Measurements from ENCODE around the gene SERPINB6.
"Not testable (repeated sequence)": the region's sequence is repeated elsewhere in the genome, so short reads cannot be mapped to it uniquely, and the experiment has no call there.

The SERPINB6 gene

DNA sequence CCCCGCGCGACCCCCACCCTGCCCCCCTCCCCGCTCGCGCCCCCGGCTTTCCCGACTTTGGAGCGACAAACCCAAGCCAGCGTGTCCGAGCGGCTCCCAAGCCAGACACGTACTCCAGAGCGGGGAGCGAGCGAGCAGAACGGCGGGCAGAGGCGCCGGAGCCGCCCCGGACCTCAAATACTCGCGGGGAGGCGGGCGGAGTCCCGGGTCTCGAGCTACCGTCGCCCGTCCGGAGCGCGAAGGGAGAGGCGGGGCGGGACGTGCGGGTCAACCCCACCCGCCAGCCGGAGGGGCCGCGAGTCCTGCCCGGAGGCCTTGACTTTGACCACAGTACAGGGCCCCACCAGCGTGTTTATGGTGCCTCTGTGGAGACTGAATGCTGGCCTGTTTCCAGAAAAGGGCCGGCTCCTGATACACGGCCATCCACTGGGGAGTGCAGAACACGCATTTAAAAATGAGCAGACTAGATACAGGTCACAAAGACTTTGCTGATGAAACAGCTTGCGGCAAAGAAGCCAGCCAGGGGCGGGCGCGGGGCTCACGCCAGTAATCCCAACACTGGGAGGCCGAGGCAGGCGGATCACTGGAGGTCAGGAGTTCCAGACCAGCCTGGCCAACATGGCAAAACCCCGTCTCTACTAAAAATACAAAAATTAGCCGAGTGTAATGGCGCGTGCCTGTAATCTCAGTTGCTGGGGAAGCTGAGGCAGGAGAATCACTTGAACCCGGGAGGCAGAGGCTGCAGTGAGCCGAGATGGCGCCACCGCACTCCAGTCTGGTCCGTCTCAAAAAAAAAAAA, at the start of gene SERPINB6:
Gene SERPINB6, minus strand, starts transcription at position 148 of the 799 bp plus-strand sequence. CDS start 12,235 bp downstream, outside the sequence.
- no peak for DNase-seq

DNA sequence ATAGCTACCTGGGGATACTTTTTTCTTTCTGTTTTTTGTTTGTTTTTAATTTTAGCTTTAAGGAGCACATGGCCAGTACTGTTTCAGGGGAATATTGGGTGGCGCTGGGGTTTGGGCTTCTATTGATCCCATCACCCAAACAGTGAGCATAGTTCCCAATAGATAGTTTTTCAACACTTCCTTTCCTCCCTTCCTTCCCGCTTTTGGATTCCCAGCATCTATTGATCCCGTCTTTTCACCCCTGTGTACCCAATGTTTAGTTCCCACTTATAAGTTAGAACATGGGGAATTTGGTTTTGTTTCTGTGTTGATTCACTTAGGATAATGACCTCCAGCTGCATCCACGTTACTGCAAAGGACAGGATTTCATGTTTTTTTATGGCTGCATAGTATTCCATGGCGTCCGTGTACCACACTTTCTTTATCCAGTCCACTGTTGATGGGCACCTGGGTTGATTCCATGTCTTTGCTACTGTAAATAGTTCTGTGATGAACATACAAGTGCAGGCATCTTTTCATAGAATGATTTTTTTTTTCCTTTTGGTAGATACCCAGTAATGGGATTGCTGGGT, 48.5 kb upstream of the SERPINB6 start:
- DNase-seq = no peak

DNA sequence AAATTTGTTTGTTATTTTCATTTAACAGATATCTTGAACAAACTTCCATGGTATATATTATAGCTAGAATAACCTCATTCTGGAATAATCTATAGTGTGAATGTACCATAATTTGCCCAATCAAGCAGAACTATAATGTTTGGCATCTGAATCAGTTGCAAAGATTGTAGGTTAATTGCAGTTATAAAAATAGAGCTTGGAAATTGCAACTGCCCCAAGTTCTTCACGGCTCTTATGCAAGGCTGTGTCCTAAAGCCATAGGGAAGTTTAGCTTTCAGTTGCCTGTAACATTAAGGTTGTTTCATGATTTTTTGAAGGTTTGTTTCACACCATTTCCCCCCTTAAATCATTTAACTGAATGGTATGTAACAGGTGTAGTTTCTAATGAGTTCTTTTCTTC, 47.7 kb upstream of the SERPINB6 start:
- no peak for DNase-seq

DNA sequence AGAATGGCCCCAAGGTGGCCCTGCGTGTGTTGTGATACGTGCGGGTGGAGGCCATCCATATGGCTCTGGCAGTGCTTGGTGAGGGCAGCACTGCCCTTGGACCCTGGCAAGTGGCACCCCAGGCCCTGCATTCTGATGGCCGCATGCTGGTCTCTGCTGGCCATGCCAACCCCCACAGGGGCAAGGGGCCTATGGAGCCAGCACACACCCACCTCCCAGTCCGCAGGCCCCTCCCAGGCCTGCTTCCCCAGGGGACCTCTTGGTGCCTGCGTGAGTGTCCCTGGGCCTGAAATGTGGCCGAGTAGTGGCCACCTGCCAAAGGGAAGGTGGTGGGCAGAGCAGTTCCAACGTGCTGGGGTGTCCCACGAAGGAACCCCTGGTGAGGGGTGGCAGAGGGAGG, 45.9 kb upstream of the SERPINB6 start:
- DNase-seq = no peak

DNA sequence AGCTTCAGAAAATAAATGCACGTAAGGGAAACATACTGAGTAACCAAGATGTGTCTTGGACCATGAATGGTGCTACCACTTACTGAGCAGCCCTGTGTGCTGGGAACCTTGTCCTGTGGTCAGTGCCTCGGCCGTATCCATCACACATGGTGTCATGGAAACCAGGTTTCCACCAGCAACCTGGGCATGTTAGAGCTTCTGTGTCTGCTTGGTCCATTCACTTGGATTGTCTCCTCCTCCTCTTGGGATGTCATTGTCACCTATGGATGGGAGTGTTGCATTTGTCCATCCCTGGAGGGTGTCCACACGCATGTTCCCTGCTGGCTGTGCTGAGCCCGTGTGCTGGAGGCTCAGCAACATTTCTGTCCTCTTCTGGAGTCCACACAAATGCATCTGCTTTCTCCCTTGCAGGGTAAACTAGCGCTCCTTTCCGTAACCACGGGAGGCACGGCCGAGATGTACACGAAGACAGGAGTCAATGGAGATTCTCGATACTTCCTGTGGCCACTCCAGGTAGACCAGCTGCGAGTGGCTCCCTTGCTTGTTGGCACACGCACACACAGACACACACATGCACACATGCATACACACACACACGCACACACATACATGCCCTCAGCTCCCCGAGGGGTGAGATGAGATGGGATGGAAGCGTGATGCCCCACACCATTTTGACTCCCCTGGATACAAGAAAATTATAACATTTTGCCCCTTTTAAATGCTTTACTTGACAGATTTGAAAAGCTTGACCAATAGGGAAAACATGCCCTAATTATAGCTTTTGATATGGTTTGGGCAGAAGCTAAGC, 45.3 kb upstream of the SERPINB6 start:
- DNase-seq = no peak

DNA sequence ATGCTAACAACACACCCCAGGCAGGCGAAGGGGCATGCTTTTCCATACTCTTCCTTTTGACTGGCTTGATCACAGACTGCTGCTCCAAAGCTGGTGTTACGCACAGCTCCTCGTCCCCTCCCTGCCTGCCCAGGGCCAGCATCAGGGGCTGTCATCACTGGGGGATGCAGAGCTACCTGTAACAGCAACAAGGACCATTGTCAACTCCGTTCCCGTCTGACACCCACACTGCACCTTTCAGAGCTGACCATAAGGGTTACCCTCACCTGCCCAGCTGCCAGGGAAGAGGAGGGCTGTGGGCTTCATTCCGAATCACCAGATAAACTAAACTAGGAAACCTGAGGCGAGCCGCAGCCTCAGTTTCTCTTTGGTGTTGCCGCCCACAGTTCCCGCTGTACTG, 43.8 kb upstream of the SERPINB6 start:
- no peak for DNase-seq

DNA sequence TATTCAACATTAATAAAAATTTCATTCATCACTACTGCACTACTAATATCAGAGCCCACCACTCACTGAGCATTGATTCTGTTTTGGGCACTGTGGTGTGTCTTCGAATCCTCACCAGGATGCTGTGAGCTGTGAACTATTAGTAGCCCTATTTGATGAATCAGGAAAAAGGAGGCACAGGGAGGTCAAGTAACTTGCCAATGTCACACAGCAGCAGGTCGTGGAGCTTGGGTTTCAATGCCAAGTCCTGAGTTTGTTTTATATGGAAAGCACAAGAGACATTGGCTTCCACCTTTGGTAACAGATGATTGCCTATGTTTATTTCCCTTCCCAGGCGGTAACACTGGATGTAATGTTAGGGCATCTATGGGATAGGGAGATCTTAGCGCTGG, 43.3 kb upstream of the SERPINB6 start:
- no peak for DNase-seq

DNA sequence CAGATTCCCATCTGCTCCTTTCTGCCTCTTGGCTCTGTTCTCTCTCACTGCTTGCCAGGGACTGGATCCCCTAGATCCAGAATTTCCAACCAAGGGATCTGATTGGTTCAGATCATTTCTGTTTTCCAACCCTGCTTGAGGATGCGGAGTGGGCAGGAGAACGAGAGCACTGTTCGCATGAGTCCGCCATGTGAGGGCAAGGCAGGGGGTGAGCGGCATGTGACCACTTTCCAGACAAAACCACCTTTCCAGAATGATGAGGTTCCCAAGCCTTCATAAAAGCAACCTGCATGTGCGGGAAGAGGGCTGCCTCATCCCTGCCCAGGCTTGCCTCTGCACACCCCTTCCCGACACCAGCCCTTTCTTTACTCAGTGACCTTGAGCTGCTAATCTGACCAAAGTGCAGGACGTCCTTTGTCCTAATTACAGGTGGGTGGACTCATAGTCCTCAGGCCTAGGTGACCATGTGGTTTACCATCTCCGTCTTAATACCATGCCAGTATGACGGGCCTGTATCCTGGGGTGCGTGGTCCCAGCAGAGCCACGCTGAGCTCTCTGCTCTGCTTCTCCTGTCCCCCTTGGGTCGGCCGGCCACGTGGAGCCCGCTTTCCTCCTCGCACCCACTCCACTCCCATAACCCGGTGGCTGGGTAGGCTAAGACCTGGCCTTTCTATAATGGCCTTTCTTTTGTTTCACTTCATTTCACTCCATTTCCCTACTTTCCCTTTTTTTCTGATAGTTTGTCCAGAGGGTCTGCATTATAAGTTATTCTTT, 42.7 kb upstream of the SERPINB6 start:
- DNase-seq = no peak

DNA sequence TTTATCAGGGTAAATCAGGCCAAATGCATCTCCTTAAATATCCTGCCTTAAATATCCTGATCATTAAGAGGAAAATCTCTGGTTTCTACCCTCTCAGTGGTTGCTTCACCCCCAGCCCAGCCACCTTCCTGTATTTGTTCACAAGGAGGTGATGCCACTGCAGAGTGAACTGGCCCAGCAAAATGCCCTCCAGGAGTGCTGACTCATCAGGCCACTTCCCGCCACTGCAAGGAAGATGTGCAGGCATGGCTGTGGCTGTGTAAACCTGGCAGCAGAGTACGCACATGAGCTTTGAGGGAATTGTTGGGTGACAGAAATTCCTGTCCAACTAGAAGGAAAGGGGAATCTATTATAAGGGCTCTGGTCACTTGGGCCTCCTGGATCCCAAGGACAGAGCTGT, 42.1 kb upstream of the SERPINB6 start:
- no peak for DNase-seq

DNA sequence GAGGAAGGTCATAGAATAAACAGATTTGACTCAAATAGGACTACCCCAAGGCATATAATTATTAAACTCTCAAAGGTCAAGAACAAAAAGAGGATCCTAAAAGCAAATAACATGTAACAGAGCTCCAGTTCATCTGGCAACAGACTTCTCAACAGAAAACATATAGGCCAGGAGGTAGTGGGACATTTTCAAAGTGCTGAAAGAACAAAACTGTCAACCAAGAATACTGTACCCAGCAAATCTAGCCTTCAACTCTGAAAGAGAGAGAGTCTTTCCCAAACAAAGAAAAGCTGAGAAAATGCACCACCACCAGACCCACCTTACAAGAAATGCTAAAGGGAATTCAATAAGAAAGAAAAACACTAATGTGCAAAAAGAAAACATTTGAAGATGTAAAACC, 40.2 kb upstream of the SERPINB6 start:
- no peak for DNase-seq

DNA sequence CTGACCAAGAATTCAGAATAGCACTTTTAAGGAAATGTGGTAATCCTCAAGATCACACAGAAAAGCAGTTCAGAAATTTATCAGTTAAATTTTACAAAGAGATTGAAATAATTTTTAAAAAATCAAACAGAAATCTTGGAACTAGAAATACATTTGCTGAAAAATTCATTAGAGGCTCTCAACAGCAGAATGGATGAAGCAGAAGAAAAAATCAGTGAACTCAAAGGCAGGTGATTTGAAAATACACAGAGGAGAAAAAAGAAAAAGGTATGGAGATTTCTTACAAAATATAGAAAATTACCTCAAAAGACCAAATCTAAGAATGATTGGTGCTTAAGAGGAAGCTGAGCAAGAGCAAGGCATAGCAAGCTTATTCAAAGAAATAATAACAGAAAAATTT, 39.8 kb upstream of the SERPINB6 start:
- DNase-seq = no peak

DNA sequence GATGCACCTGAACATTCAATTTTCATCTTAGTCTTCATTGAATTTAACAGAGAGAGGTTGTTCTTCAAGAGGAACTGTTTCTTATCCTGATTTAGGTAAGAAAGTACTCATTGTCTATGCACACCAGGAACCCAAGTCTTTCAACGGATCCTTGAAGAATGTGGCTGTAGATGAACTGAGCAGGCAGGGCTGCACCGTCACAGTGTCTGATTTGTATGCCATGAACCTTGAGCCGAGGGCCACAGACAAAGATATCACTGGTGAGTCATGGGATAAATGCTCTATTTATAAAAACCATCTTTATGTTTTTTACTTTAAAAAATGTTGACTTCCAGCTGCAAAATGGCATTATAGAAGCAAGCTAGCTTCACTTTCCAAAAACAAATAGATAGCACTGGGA, 38.6 kb upstream of the SERPINB6 start:
- DNase-seq = no peak

DNA sequence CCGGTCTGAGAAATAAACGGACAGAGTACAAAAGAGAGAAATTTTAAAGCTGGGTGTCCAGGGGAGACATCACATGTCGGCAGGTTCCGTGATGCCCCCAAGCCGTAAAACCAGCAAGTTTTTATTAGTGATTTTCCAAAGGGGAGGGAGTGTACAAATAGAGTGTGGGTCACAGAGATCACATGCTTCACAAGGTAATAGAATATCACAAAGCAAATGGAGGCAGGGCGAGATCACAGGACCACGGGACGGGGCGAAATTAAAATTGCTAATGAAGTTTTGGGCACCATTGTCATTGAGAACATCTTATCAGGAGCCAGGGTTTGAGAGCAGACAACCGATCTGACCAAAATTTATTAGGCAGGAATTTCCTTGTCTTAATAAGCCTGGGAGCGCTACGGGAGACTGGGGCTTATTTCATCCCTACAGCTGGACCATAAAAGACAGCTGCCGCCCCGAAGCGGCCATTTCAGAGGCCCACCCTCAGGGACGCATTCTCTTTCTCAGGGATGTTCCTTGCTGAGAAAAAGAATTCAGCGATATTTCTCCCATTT, 37.4 kb upstream of the SERPINB6 start:
- not testable (repeated sequence) for DNase-seq

DNA sequence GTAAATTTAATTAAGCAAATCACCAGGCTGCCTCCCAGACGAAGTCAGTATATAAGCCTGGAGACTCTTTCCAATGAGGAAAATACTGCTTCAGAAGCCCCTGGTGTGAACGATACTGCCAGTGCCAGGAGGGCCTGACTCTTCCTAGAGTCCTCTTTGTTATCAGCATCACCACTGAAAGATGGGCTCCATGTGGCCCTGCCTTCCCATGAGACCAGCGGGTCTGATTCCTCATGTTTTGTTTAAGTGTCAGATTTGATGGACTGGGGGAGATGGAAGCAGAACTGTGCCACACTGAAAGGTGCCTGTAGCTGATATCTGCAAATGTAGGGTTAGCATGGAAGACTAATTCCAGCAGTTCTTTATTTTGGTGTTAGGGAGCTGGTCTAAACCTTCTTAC, 36.2 kb upstream of the SERPINB6 start:
- no peak for DNase-seq

DNA sequence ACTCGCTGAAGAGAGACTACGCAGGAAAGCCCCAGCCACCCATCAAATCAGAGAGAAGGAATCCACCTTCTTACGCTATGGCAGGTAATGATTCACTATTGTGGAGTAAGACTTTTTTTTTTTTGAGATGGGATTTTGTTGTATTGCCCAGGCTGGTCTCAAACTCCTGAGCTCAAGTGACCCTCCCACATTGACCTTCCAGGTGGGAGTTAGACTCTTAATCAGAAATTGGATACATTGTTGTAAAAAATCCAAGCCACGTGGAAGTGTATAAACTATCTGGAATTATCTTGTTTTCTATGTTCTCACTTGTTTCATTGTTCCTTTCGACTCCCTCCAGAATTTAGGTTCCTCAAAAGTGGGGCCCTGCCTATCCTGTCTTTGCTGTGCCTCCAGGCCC, 35.1 kb upstream of the SERPINB6 start:
- DNase-seq = no peak

DNA sequence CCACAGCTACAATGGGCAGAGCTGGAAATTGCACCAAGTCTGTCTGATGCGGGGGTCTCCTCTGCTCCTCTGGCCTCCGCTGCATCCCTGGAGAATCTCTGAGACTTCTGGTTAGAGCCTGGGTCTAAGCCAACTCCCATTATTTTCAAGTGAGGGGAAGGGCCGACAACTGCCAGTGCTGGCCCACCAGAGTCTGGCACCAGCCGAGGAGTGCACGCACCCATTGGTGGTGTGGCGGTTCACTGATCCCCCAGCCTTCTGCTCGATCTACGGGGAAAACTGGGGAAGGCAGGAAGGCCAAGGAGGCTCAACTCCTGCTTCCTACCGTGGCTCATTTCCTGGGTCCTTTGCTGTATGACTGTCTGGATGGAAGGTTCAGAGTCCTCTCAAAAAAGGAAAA, 34.5 kb upstream of the SERPINB6 start:
- no peak for DNase-seq

DNA sequence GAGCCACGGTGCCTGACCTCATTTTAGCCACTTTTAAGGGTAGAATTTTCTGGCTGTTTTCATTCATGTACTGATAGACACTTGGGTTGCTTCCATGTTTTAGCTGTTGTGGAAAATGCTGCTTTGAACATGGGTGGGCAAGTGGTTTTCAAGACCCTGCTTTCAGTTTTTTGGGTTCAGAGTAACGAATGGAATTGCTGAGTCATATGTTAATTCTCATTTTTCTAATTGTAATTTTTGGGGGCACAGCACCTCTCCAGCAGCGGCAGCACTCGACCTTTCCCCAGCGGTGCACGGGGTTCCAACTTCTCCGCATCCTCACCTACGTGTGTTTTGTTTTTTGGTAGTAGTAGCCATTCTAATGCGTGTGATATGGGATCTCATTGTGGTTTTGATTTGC, 33.7 kb upstream of the SERPINB6 start:
- DNase-seq = no peak

DNA sequence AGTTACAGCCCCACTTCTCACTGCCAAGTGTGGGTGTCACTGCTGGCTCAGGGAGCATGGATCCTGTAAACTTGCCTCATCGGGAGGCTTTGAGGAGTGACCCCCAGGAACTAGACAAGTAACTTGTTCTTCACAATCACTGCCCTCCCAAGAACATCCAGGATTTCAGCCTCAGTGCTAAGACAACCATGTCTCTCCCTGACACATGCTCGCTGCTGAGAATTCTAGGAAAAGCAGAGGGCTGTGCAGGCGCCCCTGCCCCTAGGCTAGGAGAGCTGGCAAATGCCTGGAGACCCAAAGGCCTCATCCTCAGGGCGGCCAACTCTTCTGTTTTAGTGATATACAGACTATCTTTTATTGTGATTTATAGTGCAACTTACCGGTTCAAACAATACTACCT, 31.9 kb upstream of the SERPINB6 start:
- not testable (repeated sequence) for DNase-seq

DNA sequence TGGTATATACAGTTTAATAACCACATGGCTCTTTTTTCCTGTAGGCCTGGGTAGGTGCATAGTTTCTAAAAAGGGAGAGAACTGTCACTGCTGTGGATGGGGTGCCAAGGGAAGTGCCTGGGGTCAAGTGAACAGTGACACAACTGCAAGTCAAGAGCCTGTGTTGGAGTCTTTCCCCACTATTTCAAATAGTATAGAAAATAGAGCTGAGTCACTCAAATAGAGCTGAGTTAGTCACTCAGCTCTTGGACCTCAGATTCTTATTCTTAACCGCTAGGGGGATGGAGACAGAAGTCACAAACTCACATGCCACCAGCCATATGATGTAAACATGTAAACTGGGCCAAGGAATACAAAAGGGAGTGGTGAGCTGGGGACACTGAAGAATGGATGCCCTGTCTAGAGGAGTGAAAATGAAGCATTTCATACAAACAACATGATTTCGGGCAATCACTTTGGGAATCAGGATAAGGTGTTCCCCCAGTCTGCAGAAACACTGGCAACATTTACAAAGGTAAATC, 30.5 kb upstream of the SERPINB6 start:
- DNase-seq = no peak

DNA sequence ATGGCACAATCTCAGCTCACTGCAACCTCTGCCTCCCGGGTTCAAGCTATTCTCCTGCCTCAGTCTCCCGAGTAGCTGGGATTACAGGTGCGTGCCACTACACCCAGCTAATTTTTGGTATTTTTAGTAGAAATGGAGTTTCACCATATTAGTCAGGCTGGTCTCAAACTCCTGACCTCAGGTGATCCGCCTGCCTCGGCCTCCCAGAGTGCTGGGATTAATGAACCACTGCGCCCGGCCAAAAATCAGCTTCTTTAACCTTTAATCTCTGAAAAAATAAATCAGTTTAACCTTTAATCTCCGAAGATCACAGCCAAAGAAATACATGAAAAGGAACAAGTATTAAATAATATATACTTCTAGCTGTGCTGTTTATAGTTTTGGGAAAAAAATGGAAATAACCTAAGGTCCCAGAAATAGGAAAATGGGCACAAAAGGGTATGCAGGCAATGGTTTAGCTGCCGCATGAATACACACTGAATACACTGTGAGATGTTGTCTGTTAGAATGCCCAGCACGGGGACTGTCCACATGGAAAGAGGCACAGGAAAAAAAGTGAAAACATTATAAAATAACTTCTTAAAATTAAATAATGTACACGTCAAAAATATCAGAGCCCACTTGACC, 29.9 kb upstream of the SERPINB6 start:
- DNase-seq = no peak

DNA sequence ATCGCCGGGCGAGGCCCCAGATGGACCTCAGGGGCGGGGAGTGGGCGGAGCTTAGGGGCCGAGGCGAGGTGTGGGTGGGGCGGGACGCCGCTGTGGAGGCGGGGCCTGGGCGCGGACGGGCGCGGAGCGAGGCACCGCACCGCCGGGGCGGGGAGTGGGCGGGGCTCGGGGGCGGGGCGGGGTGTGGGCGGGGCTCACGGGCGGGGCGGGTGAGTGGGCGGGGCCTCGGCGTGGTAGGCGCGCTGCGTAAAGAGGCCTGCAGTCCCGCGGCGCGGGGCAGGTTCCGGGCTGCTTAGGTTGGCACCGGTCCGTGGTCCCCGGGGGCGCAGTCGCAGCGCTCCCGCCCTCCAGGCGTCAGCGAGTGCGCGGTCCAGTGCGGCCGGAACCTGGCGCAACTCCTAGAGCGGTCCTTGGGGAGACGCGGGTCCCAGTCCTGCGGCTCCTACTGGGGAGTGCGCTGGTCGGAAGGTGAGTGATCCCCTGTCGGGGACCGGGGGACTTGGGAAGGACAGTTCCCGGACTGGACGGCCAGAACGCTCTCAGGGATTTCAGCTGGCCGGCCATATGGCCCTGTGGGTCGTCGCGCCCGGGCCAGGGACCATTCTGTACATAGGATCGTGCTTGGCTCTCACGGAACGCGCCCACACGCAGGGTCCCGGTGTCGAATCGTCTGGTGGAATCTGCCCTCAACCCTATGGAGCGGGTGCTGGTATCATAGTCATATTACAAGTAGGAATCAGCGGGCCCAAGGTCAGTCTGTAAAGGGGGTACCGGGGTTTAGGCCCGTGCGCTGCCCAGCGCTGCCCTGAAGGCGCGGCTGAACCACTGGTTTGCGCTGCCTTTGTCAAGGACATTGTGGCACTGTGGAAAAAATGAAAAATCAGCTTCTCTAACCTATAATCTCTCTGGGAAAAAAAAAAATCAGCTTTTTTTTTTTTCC, 28.5 kb upstream of the SERPINB6 start, which contains the start of gene NQO2:
Gene NQO2, plus strand, starts transcription at position 277 of the 940 bp plus-strand sequence. CDS start 6,659 bp downstream, outside the sequence.
- DNase-seq = peak; percentile 78

Measured in NCI-H1048 (cell line).